ENCODE data around the gene TMEM52.

Gene TMEM52

DNA sequence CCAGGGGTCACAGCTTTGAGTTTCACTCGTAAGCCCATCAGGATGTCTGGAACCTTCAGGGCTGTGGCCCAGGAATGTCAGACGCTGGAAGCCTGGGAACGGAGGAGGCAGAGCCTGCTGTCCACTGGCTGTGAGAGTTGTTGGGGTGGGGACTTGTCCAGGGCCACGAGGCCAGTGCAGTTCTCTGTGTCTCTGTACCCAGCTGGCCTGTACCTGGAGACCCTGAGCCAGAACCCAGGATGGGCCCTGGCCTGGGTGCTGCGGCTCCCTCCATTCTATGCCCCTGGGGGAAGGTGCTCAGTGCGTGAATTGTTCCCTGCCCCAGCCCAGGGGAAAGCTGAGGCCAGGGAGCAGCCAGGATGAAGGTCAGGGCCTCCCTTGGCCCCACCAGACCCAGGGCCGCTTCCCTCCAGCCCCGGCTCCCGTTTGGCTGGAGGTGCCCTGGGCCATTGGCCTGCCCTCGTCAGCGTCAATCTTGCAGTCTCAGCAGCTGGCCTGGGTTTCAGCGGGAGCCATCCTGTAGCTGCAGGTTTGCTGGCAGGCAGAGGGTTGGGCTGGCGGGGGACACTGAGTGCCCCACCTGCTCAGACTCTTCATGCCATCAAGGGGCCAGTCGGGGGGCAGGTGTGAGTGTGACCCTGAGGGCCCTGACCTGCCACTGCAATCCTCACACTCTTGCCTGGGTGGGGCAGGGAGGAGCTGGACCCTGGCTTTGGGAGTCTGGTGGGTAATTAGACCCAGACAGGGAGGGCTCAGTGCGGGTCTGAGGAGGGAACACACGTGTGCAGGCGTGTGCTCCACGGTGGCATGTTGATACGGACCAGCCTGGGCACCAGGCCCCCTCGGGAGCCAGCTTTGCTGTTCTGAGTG lies 4.7 kb downstream of the TMEM52 start:
- no peak for DNase-seq

DNA sequence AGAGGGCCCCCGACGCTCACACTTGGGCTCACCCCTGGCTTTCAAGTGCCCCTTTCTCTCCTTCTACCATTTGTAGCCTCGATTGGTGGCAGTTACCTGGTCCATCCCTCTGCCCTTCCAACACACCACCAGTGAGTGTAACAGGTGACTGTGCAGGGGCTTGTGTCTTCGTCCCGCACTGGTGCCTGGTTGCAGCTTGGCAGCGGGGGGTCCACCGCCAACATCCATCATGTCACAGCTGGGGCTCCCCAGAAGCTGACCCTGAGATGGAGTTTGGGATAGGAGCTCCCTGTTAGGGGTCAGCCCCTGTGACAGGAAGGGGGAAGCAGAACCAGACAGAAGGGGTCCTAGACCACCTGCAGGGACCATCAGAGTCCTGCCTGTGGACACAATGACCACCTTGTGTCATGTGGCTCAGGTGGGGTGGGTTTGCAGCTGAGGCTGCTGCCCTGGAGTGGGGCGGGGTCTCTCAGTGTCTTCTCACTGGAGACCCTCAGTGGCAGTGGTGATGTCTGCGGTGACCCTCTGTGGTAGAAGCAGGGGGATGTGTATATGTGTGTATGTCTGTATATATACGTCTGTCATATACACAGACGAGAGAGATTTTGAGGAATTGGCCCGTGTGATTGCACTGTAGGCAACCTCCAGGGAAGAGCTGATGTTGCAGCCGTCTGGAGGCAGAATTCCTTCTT lies 7.6 kb downstream of the TMEM52 start:
- DNase-seq = no peak

DNA sequence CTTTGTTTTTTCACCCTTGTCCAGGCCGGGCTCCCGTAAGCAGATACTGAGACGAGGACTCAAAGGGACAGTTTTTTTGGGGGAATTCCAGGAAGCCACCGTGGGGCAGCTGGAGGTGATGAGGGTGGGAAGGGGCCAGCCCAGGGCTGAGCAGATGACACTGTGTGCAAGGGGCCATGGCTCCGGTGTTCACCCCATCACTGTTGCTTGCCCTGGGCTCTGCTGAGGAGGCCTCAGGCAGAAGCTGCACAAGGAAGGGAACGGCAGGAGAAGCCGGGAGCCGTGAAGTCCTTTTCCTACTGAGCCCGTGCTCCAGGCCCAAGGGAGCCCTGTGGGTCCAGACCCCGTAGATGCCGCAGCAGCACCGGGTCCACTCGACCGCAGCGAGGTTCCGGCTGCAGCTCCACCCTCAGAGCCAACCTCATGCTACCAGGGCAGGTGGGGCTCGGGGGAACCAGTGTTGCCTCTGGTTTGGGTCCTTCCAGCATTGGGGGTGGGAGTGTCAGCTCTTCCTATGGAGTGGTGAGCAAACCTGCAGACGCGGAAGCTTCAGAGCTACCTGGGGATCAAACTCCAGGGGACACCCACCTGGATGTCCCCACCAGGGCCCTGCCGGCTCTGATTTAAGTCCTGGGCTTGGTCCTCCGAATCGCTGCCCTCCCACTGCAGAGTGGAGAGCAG lies 8.3 kb downstream of the TMEM52 start:
- DNase-seq = no peak

DNA sequence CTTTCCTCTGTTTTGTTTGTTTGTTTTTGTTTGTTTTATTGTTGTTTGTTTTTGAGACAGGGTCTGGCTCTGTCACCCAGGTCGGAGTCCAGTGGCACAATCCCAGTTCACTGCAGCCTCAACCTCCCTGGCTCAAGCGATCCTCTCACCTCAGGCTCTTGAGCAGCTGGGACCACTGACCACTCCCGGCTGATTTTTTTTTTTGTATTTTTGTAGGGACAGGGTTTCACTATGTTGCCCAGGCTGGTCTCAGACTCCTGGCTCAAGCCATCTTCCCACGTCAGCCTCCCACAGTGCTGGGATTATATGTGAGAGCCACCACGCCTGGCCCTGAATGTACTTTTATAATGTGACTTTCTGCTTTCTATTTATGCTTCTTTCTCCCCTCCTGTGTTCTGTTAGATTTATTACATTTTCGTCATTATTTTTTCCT lies 9.0 kb downstream of the TMEM52 start:
- DNase-seq = no peak

DNA sequence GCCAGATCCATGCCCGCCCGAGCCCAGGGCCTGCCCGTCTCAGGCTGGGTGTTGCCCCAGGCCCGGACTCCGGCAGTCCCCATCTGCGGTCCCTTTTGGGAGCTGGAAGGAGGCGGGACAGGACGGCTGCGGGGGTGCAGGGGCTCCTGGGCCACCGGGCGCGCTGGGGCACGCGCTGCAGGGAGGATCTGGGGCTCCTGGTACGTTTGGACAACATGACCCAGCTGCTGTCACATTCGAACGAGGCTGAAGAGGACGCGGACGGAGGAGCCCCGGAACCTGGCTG lies 10.6 kb downstream of the TMEM52 start:
- no peak for DNase-seq

DNA sequence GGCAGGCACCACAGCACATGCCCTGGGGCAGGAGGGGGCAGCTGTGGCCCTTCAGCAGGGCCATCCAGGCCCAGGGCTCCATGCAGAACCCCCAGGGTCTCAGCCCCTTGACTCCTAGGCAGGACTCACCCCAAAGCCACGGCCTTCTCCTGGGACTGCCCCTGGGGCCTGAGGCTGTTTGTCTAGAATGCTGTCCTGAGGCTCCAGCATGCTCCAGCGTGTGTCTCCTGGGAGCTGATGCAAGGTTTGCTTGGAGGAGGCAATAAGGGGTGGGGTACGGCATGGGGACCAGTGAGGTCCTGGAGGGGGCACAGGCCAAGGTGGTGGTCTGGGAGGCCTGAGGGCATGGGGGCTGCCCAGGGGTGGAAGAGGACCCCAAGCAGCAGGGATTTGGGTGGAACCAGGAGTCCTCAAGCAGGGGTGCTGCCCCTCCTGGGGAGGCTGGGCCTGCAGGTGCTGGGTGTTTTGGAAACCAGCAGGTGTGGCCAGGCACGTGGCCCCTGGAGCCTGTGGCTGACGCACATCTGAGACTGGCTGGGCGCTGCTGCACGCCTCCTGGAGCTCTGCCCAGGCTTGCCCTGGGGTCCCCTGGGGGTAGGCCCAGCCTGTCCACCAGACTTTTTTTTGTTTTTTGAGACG lies 11.9 kb downstream of the TMEM52 start:
- no peak for DNase-seq

DNA sequence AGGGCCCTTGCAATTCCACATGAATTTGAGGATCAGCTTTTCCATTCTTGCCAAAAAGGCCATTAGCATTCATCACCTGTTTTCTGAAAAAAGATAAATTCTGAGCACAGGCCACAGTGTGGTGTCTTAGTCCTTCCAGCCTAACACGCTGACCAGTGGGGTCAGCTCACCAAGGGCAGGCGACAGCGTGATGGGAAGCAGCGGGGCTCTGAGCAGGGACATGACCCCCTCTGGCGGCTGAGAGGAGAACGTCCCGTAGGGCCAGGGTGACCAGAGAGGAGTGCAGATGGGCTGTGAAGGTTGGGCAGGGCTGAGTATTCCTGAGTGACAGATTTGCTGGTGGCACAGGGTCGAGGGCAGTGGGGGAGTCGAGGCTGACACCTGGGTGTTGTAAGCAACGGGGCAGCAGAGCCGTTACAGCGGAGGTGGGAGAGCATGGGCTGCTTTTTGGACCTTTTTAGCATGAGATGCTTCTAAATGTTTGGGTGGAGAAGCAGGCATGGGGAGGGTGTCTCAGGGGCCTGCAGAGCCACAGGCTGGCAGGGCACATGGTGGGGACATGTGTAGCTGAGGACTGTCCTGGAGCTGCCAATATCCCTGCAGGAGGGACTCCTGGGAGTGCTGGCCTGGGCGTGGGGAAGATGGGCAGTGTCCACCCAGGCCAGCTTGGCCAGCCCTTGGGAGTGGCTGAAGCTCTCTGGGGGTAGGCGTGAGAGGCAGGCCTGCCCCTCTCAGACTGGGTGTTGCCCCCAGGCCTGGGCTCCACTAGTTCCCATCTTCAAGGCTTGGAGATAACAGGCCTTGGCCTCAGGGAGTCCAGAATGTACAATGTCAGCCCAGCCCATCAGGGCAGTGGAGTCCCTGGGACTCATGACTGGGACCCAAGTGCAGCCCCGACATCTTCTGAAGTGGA lies 12.6 kb downstream of the TMEM52 start:
- DNase-seq = peak; percentile 80

DNA sequence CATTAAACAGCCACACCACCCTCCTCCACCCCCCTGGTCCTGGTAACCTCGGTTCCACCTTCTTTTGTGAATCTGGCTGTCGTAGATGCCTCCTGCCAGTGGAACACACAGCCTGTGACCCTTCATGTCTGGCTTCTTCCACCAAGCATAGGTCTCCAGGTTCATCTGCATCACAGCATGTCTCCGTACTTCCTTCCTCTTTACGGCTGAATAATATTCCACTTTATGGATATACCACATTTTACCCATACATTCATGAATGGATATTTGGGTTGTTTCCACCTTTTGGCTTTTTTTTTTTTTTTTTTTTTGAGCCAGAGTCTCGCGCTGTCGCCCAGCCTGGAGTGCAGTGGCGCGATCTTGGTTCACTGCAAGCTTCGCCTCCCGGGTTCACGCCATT lies 15.9 kb downstream of the TMEM52 start:
- no peak for DNase-seq

DNA sequence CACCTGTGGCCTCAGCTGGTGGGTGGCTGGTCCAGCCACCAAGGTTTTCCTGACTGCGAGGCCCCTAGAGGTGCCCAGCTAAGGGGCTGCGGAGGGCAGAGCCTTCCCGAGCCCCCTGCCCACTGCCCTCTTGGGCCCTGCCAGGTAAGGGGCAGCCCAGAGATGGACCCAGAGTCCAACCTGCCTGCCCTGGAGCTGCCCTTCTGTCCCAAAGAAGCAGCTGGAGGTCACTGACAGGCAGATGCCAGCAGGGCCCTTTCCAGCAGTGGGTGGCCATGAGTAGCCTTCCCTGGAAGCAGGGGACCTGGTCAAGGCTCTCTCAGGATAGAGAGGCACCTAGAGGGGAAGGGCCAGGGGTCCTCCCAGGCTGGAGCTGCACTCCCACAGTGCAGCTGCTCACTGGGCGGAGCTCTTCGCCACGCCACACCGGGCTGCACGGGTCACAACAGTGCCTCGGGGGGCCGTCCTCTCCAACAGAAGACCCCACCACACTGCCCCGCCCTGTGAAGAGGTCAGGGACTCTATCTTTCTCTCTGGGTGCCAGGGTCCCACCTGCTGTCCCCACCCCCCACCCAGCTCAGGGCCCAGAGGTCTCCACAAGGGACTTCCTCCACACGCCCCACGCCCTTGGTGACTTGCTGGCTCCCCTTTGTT lies 17.3 kb downstream of the TMEM52 start:
- no peak for DNase-seq

DNA sequence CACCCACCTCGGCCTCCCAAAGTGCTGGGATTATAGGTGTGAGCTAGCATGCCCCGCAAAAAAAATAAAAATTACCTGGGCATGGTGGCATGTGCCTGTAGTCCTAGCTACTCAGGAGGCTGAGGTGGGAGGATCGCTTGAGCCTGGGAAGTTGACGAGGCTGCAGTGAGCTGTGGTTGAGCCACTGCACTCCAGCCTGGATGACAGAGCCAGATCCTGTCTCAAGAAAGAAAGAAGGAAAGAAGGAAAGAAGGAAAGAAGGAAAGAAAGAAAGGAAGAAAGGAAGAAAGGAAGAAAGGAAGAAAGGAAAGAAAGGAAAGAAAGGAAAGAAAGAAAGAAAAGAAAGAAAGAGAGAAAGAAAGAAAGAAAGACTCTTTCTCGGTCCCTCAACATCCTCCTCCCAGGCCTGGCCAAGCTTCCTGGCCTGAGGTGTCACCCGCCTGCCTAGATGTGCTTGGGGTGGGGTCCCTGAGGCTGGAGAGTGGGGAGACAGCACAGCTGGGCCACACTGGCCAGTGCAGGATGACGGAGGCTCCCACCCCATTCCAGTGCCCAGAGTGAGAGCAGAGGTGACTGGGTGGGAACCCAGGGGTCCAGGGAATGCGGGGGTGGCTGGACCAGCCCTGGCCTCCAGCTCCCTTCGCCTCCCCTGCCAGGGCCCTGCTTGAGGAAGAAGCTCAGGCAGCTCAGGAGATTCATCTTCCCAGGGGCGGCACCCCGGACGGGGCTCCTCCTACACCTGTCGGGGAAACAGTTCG lies 18.0 kb downstream of the TMEM52 start:
- no peak for DNase-seq

DNA sequence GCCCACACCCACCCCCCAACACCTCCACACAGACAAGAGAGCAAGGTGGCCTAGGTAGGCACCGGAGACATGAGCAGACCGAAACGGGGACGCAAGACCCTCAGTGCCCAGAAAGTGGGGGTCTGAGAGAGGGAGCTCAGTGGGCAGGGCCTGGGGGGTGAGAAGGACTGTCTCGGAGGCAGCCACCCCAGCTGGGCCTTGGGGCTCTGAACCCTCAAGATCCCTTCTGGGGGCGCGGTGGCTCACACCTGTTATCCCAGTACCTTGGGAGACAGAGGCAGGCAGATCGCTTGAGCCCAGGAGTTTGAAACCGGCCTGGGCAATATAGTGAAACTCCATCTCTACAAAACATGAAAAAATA lies 19.1 kb downstream of the TMEM52 start:
- DNase-seq = no peak

DNA sequence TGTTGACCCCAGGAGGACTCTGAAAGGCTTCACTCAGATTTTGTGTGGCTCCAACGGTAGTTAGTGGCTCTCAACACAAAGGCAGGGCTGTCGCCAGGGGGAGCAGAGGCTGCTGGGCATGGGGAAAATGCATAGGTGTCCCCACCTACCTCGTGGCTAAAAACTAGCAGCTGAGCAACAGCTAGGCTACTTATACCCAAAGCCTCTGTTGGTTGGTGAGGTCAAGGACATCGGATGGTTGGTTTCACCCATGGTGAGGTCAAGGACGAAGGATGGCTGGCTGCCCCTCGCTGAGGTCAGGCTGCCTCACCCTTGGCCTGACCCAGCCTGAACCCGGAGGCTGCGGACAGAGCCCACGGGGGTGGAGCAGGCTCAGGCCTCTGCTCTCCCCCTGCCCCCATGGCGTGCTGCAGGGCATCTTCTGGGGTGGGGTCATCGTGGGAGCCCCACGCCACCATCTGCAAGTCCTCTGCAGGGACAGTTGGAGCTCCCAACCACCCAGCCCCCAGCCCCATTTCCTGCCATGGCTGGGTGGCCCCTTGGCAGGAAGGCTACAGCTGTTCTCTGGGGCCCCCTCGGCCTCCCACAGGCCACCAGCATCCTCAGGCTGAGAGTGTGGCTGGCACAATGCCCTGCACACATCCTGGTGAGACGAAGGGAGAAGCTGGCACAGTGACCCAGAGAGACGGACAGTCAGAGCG lies 19.7 kb downstream of the TMEM52 start:
- DNase-seq = no peak

DNA sequence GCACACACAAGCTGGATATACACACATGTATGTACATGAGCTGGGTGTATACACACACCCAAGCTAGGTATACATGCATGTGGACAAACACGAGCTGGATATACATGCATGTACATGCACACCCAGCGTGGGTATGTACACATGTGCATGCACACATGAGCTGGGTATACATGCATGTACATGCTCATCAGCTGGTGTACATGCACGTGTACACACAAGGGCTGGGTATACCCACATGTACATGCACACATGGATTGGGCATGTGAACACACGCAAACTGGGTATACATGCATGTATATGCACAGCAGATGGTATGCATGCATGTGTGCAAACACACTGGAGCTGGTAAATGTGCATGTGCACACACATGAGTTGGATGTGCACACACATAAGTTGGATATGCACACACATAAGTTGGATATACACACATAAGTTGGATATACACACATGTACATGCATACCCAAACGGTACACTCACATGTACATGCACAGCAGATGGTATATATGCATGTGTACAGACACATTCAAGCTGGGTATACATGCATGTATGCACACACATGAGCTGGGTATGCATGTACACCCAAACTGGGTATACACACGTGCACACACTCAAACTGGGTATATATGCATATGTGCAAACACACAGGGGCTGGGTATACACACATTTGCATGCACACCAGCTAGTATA lies 20.7 kb downstream of the TMEM52 start:
- no peak for DNase-seq

DNA sequence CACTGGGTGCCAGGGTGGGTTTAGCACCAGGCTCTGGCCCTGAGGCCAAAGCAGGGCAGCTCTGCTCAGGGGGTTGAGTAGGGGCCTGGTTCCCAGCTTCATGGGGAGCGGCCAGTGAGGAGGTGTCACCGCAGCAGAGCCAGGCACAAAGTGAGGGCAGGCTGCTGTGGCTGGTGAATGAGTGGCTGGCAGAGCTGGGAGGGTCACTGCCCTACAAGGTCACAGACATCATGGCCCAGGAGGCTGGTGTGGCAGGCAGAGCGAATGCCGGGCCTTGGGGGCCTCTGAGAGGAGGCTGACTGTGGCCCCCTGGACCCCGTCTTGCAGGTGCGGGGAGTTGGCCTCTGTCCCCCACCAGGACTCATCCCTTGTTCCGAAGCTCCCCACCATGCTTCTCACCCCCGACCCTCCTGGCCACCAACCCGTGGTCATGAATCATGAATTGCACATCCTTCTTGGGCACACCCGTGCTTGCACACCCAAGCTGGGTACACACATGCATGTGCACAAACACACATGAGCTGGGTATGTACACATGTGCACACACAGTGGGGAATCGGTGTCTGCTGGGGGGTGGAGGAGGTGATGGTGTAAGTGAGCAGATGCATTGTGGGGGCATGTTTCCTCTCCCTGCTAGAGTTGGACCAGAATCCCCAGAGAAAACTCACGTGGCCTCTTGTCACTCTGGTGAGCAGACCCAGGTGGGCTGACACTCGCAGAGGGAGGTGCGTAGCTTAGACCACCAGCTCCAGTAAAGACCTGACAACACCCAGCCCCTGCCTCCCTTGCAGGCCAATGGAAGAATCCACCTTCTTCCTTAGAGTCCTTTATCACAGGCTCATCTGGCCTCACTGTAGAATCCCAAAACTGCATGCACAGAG lies 23.4 kb downstream of the TMEM52 start:
- no peak for DNase-seq

DNA sequence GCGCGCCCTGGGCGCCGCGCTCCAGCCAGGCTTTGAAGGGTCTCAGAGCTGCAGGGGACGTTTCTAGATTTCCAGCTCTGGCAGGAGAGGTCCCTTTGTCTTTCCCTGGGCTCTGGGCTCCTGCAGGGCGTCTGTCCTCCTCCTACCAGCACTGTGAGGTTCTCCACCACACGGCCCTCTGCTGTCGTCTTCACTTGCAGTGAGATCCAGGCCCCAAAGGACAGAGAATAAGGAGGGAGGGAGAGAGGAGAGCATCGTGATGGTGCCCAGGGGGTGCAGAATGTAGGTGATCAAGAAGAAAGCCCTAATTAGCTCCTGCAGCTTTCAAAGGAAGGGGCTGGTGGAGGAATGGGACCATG lies 24.0 kb downstream of the TMEM52 start:
- no peak for DNase-seq

DNA sequence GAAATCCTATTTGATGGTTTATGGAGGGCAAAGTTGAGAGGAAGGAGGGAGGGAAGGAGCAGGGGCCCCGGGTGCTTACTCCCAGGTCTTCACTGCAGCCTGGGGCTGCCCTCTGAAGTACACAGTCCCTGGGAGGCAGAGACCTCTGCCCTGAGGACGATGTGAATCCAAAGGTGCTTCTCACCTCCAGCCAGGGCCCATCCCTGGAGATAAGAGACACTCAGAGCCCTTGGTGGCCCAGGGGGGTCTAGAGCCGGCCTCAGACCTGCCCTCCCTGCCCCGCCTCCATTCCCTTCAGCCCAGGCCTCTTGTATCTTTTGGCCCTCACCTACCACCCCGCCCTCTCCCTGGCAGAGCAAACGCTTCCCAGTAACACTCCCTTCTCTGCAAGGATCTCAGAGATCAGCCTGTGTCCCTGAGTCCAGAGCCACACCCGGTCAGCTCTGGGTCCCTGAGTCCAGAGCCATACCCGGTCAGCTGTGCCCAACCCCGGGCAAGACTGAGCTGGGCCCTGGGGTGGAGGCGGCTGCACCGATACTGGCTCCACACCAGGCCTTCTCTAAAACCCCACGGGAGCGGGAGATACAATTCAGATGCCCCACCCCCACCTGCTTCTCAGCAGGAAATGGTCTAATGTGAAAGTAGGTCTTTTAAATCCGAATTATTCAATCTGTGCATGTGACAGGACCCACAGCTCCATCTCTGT lies 24.6 kb downstream of the TMEM52 start:
- no peak for DNase-seq

DNA sequence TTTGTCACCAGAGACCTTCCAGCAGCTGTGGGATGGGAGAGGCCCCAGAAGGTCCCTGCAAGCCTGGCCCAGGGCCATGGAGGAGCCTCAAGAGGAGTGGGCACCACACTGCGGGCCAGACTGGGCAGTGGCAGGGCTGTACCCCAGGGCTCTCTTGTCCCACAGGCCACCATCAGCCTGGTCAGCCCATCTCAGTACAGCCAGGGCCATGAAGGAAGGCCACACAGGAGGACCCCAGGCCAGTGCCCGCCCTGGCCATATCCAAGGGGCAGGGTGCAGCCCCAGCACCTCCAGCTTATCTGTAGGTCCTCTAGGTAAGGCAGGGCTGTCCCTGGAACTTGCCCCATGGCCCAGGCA lies 25.1 kb downstream of the TMEM52 start:
- DNase-seq = no peak

DNA sequence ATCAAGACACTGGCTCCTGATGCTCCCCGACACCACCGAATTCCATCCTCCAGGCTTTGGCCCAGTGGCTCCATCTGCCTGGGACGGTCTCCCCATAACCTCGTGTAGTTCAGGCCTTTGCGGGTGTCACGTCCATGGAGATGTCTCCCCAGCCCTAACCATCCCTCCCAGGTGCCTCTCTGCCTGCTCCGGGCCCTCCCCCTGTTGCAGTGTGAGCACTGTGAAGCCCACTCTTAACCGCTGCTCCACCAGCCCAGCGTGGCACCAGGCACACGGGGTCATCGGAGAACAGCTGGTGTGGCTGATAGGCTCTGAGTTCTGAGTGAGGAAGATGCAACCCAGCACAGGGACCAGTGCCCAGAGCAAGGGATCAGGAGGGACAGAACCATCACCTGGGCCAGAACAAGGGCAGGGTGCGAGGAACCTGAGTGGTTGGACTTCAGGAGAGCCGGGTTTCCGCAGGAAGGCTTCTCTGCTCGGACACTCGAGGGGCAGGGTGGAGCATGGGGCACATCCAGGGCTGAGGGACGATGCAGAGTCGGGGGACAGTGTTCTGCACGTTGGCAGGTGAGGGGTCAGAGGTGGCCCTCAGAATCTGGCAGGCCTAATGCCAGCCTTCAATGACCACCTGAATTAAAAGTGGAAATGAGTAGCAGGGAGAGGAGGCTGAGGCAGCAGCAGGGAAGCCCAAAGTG lies 25.6 kb downstream of the TMEM52 start:
- DNase-seq = no peak

All from activated CD4-positive, alpha-beta T cell treated with anti-CD3 and anti-CD28 coated beads, Interleukin-2, Interleukin-6, amounts not matched to agents 100 ng/mL and 50 ng/mL, durations not matched to agents 16 hours and 8 hours (primary cell).